HG02571 (cell line): ENCODE results near the gene SRC.

Source experiments
- ATAC-seq: cut with Tn5 transposase; IDR thresholded peaks from one replicate; pipeline ENCODE4 v1.9.1; 2021; ENCODE audit warnings: mild to moderate bottlenecking, moderate library complexity; ENCODE audit not compliant: unreplicated experiment

Gene SRC

GRCh38 chr20:37445041-37445440, 99.1 kb downstream of the SRC start:
- no peak for ATAC-seq

- ATAC-seq: no peak
Measured at GRCh38 chr20:37446286-37447032, 100.5 kb downstream of the SRC start.

- no peak for ATAC-seq
Measured at GRCh38 chr20:37447688-37448087, 101.7 kb downstream of the SRC start.

DNA sequence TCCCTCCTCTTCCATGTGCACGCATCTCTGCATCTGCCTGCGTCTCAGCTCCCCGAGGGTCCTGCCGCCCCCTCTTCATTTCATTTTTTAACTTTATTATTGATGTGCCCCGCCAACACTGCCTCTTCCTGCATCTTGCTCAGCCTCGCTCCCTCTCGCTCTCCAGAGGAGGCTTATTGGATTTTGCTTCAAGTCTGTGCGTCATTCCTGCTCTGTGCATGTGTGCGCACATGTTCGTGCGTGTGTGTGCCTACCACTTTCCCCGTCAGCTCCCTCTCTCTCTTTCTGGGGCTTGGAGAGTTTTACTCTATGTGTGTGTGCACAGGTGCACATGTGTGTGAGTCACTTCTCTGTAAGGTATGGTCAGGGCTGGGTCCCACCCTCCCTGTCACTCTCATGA, 103.3 kb downstream of the SRC start:
- no peak for ATAC-seq

GRCh38 chr20:37450344-37450743, 104.4 kb downstream of the SRC start:
- ATAC-seq: no peak

GRCh38 chr20:37451616-37452015, 105.7 kb downstream of the SRC start:
- no peak for ATAC-seq

DNA sequence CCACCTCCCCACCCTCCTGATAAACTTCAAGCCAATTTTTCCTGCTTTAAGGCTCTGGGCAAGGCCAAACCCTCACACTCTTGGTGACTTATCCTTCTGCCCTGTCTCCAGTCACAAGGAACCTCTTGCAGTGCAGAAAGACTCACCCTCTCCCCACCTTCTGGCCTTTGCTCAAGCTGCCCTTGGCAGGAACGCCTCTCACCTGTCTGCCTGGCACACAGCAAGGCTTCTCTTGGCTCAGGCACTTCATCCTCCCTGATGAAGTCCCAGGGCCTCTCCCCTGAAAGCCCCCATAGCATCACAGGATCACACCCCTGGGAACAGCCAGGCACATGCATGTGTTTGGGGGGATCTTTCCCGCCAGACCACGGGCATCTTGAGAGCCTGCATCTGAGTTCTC, 106.3 kb downstream of the SRC start:
- no peak for ATAC-seq

- no peak for ATAC-seq
Measured at GRCh38 chr20:37453288-37453687, 107.3 kb downstream of the SRC start.

GRCh38 chr20:37453836-37454235, 107.9 kb downstream of the SRC start:
- ATAC-seq: no peak

- ATAC-seq: no peak
Measured at GRCh38 chr20:37454636-37455385, 108.9 kb downstream of the SRC start.
